ENCODE measurements around the gene PIANP. TPM values are rescaled to one million over a fixed set of nuclear protein-coding genes. Genes with fewer than 3 reads are reported as not detected.
A peak's percentile ranks its signal among the peaks of the same experiment; 100 is the strongest.

PIANP gene
- total and polyA plus RNA-seq, 2 of the 4 experiments (the other 2 are of a cell fraction), result 0.18 to 6.8 TPM

DNA sequence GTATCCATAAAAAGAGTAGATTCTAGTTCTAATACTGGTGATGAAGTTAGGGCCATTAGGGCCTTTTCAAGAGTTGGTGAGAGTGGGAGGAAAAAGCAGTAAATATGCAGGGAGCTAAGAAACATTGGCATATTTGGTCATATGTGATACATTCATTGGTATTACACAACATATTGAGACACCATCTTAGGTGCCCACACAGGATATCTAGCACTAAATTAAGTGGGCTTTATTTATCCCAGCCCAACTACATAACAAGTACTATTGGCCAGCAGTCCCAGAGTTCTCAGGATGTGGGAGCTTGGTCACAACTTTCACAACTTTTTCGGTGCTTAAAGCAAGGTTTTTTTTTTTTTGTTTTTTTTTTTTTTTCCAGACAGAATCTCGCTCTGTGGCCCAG is 35.7 kb downstream of the PIANP start:
- Histone ChIP-seq H3K18ac (ENCODE audit: low read depth, low read length) (no peak overlapping the region), H3K9me3 (ENCODE audit: control insufficient read depth, insufficient read depth, low read length) (no peaks in the 10 kb centered on the region), H2AK5ac (ENCODE audit: low read depth, low read length) (no peak overlapping the region), H3K79me1 (ENCODE audit: low read depth in 1 of 2, low read length in 2 of 2) (peaks cover 9 to 15% of the 10 kb centered on the region in 2 experiments), H4K5ac (ENCODE audit: low read depth, low read length) (no peak overlapping the region), H2BK15ac (ENCODE audit: low read depth, low read length) (no peak overlapping the region), H3K27ac (ENCODE audit: insufficient read depth, low read length) (no peak overlapping the region), H3K27me3 (ENCODE audit: control insufficient read depth, insufficient read depth, low read length) (no peaks in the 10 kb centered on the region), H2AK9ac (replicated peaks; ENCODE audit: low read depth, low read length, poor library complexity) (no peak overlapping the region), H3K36me3 (ENCODE audit: control insufficient read depth, insufficient read depth, low read length) (peaks cover 24% of the 10 kb centered on the region), H3K4me3 (ENCODE audit: insufficient read depth, low read depth, low read length) (no peak overlapping the region), H3K23ac (ENCODE audit: low read depth, low read length) (no peak overlapping the region), H3K56ac (ENCODE audit: extremely low read depth, insufficient read depth, low read length) (no peak overlapping the region), H2BK20ac (ENCODE audit: low read depth, low read length) (no peak overlapping the region), H2BK5ac (ENCODE audit: low read depth, low read length, poor library complexity, severe bottlenecking) (no peak overlapping the region), H4K8ac (ENCODE audit: low read depth in 2 of 2, low read length in 2 of 2) (no peak overlapping the region), H3K4ac (ENCODE audit: low read depth, low read length) (no peak overlapping the region), H2AFZ (replicated peaks; ENCODE audit: low read length, poor library complexity) (no peak overlapping the region), H4K20me1 (ENCODE audit: insufficient read depth, low read length) (no peaks in the 10 kb centered on the region), H3K4me2 (ENCODE audit: low read depth, low read length) (no peak overlapping the region), H2BK120ac (ENCODE audit: low read depth, low read length) (no peak overlapping the region), H3K14ac (replicated peaks; ENCODE audit: low read depth, low read length) (no peak overlapping the region), H3K9me1 (ENCODE audit: insufficient read depth, low read length) (no peaks in the 10 kb centered on the region), H3K4me1 (ENCODE audit: control insufficient read depth, insufficient read depth, low read length) (no peaks in the 10 kb centered on the region), H4K91ac (ENCODE audit: insufficient read depth, low read depth, low read length) (no peak overlapping the region), H3K9ac (ENCODE audit: low read depth, low read length) (no peak overlapping the region)
- CTCF ChIA-PET, result interaction anchor here (0.6 kb wide), 2 partner anchors 21 to 52 kb away, joined by 3 read pairs; no protein-coding TSS in a partner anchor
- BruUV-seq (replicated peaks), result no TSS peak
- POLR2A ChIA-PET (ENCODE audit: unreplicated experiment), result interaction anchor here (0.6 kb wide), 1 partner anchor 266 kb away, joined by 7 read pairs; no protein-coding TSS in a partner anchor
- dilution Hi-C loops (cut with HindIII; ENCODE audit: low sequenced_read_pairs, unreplicated experiment) (no loop called here), in situ Hi-C loops (cut with MboI; ENCODE audit: low sequenced_read_pairs) (no loop called here), intact Hi-C loops (cut with micrococcal nuclease) (loop anchor here (5.0 kb wide), 1 partner anchor 48 kb away; no protein-coding TSS in a partner anchor)
- 100% methylated on average over 1 of the region's 2 CpGs; no CpG with 5 or more reads in 1 of the 2 experiments for WGBS, 2 experiments (ENCODE audit: extremely low coverage in 2 of 2, insufficient read length in 1 of 2)
- TF ChIP-seq, protein P1, sequence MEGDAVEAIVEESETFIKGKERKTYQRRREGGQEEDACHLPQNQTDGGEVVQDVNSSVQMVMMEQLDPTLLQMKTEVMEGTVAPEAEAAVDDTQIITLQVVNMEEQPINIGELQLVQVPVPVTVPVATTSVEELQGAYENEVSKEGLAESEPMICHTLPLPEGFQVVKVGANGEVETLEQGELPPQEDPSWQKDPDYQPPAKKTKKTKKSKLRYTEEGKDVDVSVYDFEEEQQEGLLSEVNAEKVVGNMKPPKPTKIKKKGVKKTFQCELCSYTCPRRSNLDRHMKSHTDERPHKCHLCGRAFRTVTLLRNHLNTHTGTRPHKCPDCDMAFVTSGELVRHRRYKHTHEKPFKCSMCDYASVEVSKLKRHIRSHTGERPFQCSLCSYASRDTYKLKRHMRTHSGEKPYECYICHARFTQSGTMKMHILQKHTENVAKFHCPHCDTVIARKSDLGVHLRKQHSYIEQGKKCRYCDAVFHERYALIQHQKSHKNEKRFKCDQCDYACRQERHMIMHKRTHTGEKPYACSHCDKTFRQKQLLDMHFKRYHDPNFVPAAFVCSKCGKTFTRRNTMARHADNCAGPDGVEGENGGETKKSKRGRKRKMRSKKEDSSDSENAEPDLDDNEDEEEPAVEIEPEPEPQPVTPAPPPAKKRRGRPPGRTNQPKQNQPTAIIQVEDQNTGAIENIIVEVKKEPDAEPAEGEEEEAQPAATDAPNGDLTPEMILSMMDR (conservative IDR thresholded peaks at IDR 0.05; ENCODE audit: low read depth, low read length), result no peak
- TF ChIP-seq CEBPB (IDR thresholded peaks at IDR 0.05; ENCODE audit: low read depth, low read length), result peak; percentile 76
- no peak for DNase-seq
- ATAC-seq (ENCODE audit: low read depth), result no peak

Data from IMR-90 (cell line).